ENCODE measurements around the gene DZIP3. TPM values are rescaled to one million over a fixed set of nuclear protein-coding genes. Genes with fewer than 3 reads are reported as not detected.

Gene DZIP3
- total RNA-seq, 2 experiments from 2014 or later: 14.5 to 31.8 TPM

DNA sequence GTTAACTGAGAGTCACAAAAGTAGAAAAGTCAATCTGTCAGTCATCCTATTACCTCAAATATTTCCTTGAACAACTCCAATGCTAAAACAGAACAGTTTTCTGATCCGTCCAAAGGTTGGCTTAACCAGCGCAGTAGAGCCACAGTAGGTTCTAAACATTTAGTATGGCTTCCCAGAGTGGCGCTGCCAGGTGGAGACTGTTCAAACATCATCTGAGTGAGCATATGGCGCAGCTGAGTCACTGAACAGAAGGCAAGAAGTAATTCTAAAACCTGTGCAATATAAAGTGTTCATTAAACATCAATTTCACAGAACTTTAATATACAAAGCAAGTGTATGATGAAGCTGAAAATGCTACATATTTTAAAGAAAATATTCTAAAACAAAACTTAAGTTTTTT lies 20.2 kb upstream of the DZIP3 start:
- H3K4me1 ChIP-seq (ENCODE audit: insufficient read depth, low read length, poor library complexity, severe bottlenecking): no peaks in the 10 kb centered on the region
- no TSS peak for BruUV-seq (replicated peaks)
- H3K27ac ChIP-seq (ENCODE audit: low read depth, low read length, poor library complexity, severe bottlenecking): no peak overlapping the region
- H3K4me3 ChIP-seq (ENCODE audit: low read depth, low read length, poor library complexity, severe bottlenecking): no peak overlapping the region
- no peaks in the 10 kb centered on the region for H4K20me1 ChIP-seq (ENCODE audit: insufficient read depth, low read length)
- no peak for DNase-seq (ENCODE audit: low spot score)
- no peaks in the 10 kb centered on the region for H3K9me2 ChIP-seq (ENCODE audit: insufficient read depth, low read length)
- no peak overlapping the region for H2AFZ ChIP-seq (ENCODE audit: low read length)
- intact Hi-C loops (cut with micrococcal nuclease; ENCODE audit: unreplicated experiment): no loop called here
- ChIA-PET CTCF (ENCODE audit: unreplicated experiment) (no interaction called here), POLR2A (interaction anchor here (0.6 kb wide), 1 partner anchor 484 kb away, joined by 6 read pairs; no protein-coding TSS in a partner anchor)
- H3K36me3 ChIP-seq (ENCODE audit: insufficient read depth, low read length): peaks cover 99% of the 10 kb centered on the region
- TF ChIP-seq, protein P1, sequence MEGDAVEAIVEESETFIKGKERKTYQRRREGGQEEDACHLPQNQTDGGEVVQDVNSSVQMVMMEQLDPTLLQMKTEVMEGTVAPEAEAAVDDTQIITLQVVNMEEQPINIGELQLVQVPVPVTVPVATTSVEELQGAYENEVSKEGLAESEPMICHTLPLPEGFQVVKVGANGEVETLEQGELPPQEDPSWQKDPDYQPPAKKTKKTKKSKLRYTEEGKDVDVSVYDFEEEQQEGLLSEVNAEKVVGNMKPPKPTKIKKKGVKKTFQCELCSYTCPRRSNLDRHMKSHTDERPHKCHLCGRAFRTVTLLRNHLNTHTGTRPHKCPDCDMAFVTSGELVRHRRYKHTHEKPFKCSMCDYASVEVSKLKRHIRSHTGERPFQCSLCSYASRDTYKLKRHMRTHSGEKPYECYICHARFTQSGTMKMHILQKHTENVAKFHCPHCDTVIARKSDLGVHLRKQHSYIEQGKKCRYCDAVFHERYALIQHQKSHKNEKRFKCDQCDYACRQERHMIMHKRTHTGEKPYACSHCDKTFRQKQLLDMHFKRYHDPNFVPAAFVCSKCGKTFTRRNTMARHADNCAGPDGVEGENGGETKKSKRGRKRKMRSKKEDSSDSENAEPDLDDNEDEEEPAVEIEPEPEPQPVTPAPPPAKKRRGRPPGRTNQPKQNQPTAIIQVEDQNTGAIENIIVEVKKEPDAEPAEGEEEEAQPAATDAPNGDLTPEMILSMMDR (conservative IDR thresholded peaks at IDR 0.05; ENCODE audit: low read length): no peak
- no peak for TF ChIP-seq EZH2phosphoT487 (IDR thresholded peaks at IDR 0.05; ENCODE audit: borderline replicate concordance, low read depth, low read length)
- no peak overlapping the region for H3K4me2 ChIP-seq (ENCODE audit: low read length)
- H3K79me2 ChIP-seq (ENCODE audit: insufficient read depth, low read depth, low read length): no peaks in the 10 kb centered on the region
- H3K9me3 ChIP-seq (ENCODE audit: low read length): peaks cover 6% of the 10 kb centered on the region; the same call in 1 of the 2 replicates

DNA sequence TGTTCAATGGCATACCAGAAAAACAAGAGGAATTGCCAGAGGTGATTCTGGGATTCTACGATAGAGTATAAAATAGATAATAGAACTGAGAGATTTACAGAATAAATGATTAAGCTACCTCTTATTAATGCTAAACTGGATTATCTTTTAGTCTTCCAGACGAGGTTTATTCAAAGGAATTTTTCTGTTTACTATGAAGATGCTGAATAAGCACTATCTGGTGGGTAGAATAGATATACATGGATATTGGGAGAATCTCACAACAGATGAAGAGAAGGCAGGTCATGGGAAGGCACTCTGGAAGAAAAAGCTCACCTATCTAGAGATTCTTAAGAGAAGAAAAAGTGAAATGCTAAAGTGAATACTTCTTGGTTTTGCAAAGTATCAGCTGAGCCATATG lies 11.5 kb upstream of the DZIP3 start:
- TF ChIP-seq, protein P1 (conservative IDR thresholded peaks at IDR 0.05; ENCODE audit: low read length): no peak
- TF ChIP-seq EZH2phosphoT487 (IDR thresholded peaks at IDR 0.05; ENCODE audit: borderline replicate concordance, low read depth, low read length): no peak
- DNase-seq (ENCODE audit: low spot score): no peak
- Histone ChIP-seq H3K36me3 (ENCODE audit: insufficient read depth, low read length) (peaks cover 100% of the 10 kb centered on the region), H3K9me2 (ENCODE audit: insufficient read depth, low read length) (no peaks in the 10 kb centered on the region), H3K9me3 (ENCODE audit: low read length) (peaks cover 6% of the 10 kb centered on the region; the same call in 1 of the 2 replicates), H4K20me1 (ENCODE audit: insufficient read depth, low read length) (peaks cover 4% of the 10 kb centered on the region; the same call in 1 of the 2 replicates), H3K4me3 (ENCODE audit: low read depth, low read length, poor library complexity, severe bottlenecking) (no peak overlapping the region), H3K4me2 (ENCODE audit: low read length) (no peak overlapping the region), H2AFZ (ENCODE audit: low read length) (no peak overlapping the region), H3K27ac (ENCODE audit: low read depth, low read length, poor library complexity, severe bottlenecking) (no peak overlapping the region), H3K4me1 (ENCODE audit: insufficient read depth, low read length, poor library complexity, severe bottlenecking) (no peaks in the 10 kb centered on the region), H3K79me2 (ENCODE audit: insufficient read depth, low read depth, low read length) (peaks cover 36% of the 10 kb centered on the region; the same call in 1 of the 2 replicates)
- POLR2A ChIA-PET: interaction anchor here (0.6 to 1.3 kb wide), 5 partner anchors 11 to 492 kb away, joined by 3 to 9 read pairs (median 3); partner anchors contain the start of genes CIP2A and DZIP3
- BruUV-seq (replicated peaks): no TSS peak
- CTCF ChIA-PET (ENCODE audit: unreplicated experiment): no interaction called here
- intact Hi-C loops (cut with micrococcal nuclease; ENCODE audit: unreplicated experiment): loop anchor here (2.0 kb wide), 1 partner anchor 15 kb away; no protein-coding TSS in a partner anchor

DNA sequence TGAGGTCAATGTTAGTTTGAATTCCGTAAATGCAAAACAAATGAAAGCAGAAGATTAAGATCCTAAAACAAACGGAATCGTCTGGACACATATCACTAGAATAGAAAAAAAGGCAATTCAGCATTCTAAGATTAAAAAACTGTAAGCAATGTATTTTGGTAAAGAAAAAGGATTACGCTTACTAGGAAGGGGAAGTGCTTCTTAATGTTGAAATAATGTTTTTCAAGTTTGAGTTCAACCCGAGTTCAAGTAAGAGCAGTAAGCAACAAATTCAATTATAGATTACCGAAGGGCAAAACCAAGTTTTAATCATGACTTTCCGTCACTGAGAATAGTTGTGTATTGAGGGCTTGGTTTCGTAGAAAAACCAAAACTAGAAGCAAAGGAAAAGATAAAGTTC lies 921 bp upstream of the DZIP3 start:
- Histone ChIP-seq H3K4me1 (ENCODE audit: insufficient read depth, low read length, poor library complexity, severe bottlenecking) (peaks cover 40% of the 10 kb centered on the region), H2AFZ (ENCODE audit: low read length) (peak overlapping the region; percentile 84; the same call in 1 of the 2 replicates), H3K4me3 (ENCODE audit: low read depth, low read length, poor library complexity, severe bottlenecking) (peak overlapping the region; percentile 93), H3K79me2 (ENCODE audit: insufficient read depth, low read depth, low read length) (peaks cover 83% of the 10 kb centered on the region), H3K27ac (ENCODE audit: low read depth, low read length, poor library complexity, severe bottlenecking) (peak overlapping the region; percentile 87), H3K4me2 (ENCODE audit: low read length) (peak overlapping the region; percentile 97), H4K20me1 (ENCODE audit: insufficient read depth, low read length) (peaks cover 32% of the 10 kb centered on the region), H3K9me2 (ENCODE audit: insufficient read depth, low read length) (no peaks in the 10 kb centered on the region), H3K36me3 (ENCODE audit: insufficient read depth, low read length) (peaks cover 42% of the 10 kb centered on the region), H3K9me3 (ENCODE audit: low read length) (no peaks in the 10 kb centered on the region)
- no TSS peak for BruUV-seq (replicated peaks)
- ChIA-PET CTCF (ENCODE audit: unreplicated experiment) (no interaction called here), POLR2A (interaction anchor here (0.6 to 3.7 kb wide), 13 partner anchors 10 to 956 kb away, joined by 3 to 34 read pairs (median 4); no protein-coding TSS in a partner anchor)
- peak; percentile 18 for DNase-seq (ENCODE audit: low spot score)
- intact Hi-C loops (cut with micrococcal nuclease; ENCODE audit: unreplicated experiment): loop anchor here (2.0 to 10.0 kb wide), 4 partner anchors 36 to 1154 kb away; partner anchors contain the start of gene IFT57
- TF ChIP-seq, protein P1 (conservative IDR thresholded peaks at IDR 0.05; ENCODE audit: low read length): no peak
- TF ChIP-seq EZH2phosphoT487 (IDR thresholded peaks at IDR 0.05; ENCODE audit: borderline replicate concordance, low read depth, low read length): no peak
